K562 (cell line): ENCODE data around the gene EFCAB8. TPM values are rescaled to one million over a fixed set of nuclear protein-coding genes. Genes with fewer than 3 reads are reported as not detected.

Source experiments
- ATAC-seq: fragments of 200-7000 bp; cut with Tn5 transposase; 3 replicates; pipeline ENCODE4 v1.9.1; 2020; ENCODE audit warnings: moderate library complexity
- BruUV-seq: library from RNA; stranded (reverse); fragments of 400-500 nt; replicated peaks from 2 replicates; lab custom pipeline; 2021; lab: Mats Ljungman, UMichigan
- CTCF ChIA-PET: fragments of 300-600 bp; formaldehyde crosslinking; extraction: SDS; loops from one replicate; lab custom pipeline; 2021; ENCODE audit warnings: low intra/inter-chr PET ratio; lab: Yijun Ruan, JAX
- POLR2A ChIA-PET: fragments of 300-600, 350-650 bp; sonication (Branson Sonifier 250); formaldehyde crosslinking; extraction: SDS; loops from one replicate; lab custom pipeline; 2021; ENCODE audit warnings: antibody characterized with exemption, inconsistent platforms; lab: Yijun Ruan, JAX
- DNase-seq, 4 experiments: peaks; one replicate each; pipeline versions ENCODE4 v3.0.0 to v3.0.0-alpha.2; 2011 to 2018; ENCODE audit warnings: low spot score in 3 of 4, mixed read lengths in 3 of 4; ENCODE audit errors: extremely low read depth in 1 of 4
- FAIRE-seq: peaks from 2 replicates; lab custom pipeline; 2011; peaks lifted over from hg19 to GRCh38; lab: Jason Lieb, UNC
- H2AFZ ChIP-seq: 2 replicates; pipeline ENCODE4 v1.6.0; 2011; ENCODE audit warnings: low read depth, low read length, control low read depth, inconsistent platforms
- H3K27ac ChIP-seq: fragments of 200-600 bp; 3 replicates; pipeline ENCODE4 v1.8.0; 2011; ENCODE audit warnings: low read depth, mild to moderate bottlenecking, control low read depth, inconsistent platforms, low read length, moderate library complexity, mixed read lengths; ENCODE audit errors: extremely low read depth
- H3K27me3 ChIP-seq, 2 experiments: fragments of 300-600 bp in 1 of 2; 2 replicates in 1 of 2; 3 replicates in 1 of 2; pipeline versions ENCODE4 v1.6.0 to v1.8.0; 2011; ENCODE audit warnings: inconsistent platforms in 2 of 2, low read length in 2 of 2, mild to moderate bottlenecking in 1 of 2, mixed read lengths in 1 of 2, moderate library complexity in 1 of 2; ENCODE audit not compliant: control insufficient read depth in 2 of 2, insufficient read depth in 2 of 2
- H3K36me3 ChIP-seq: fragments of 300-600 bp; 3 replicates; pipeline ENCODE4 v1.8.0; 2011; ENCODE audit warnings: mild to moderate bottlenecking, low read length, inconsistent platforms; ENCODE audit not compliant: control insufficient read depth, insufficient read depth
- H3K4me1 ChIP-seq, 2 experiments: fragments of 200-600 bp in 1 of 2; replicated peaks in 1 of 2; 2 replicates in 1 of 2; 3 replicates in 1 of 2; pipeline versions ENCODE4 v1.5.1 to v1.8.0; 2011; ENCODE audit warnings: inconsistent platforms in 2 of 2, low read length in 2 of 2, mild to moderate bottlenecking in 1 of 2, mixed read lengths in 1 of 2, moderate library complexity in 1 of 2; ENCODE audit not compliant: control insufficient read depth in 2 of 2, insufficient read depth in 2 of 2
- H3K4me2 ChIP-seq: 2 replicates; pipeline ENCODE4 v1.6.1; 2011; ENCODE audit warnings: low read length, control low read depth, inconsistent platforms, mixed read lengths; ENCODE audit not compliant: insufficient read depth
- H3K4me3 ChIP-seq: fragments of 200-600 bp; sonication (generic), shearing (Covaris generic); 2 replicates; pipeline ENCODE4 v1.5.1; 2016; ENCODE audit warnings: control low read depth, inconsistent platforms
- H3K79me2 ChIP-seq: fragments of 200-600 bp; 3 replicates; pipeline ENCODE4 v1.8.0; 2011; ENCODE audit warnings: low read length, inconsistent platforms; ENCODE audit not compliant: control insufficient read depth, insufficient read depth
- H3K9ac ChIP-seq, 2 experiments: 2 replicates each; pipeline versions ENCODE4 v1.6.0 to v1.6.1; 2011; ENCODE audit warnings: low read depth in 2 of 2, low read length in 2 of 2, control low read depth in 1 of 2, inconsistent platforms in 1 of 2, mild to moderate bottlenecking in 1 of 2, mixed read lengths in 1 of 2; ENCODE audit not compliant: insufficient read depth in 1 of 2
- H3K9me1 ChIP-seq: one replicate; pipeline ENCODE4 v1.6.0; 2011; ENCODE audit warnings: inconsistent platforms, mild to moderate bottlenecking, low read length, moderate library complexity; ENCODE audit not compliant: control insufficient read depth, insufficient read depth
- H3K9me3 ChIP-seq: replicated peaks from 2 replicates; pipeline ENCODE4 v1.5.1; 2011; ENCODE audit warnings: low read depth, low read length, inconsistent platforms; ENCODE audit not compliant: control insufficient read depth, insufficient read depth
- H4K20me1 ChIP-seq: replicated peaks from 2 replicates; pipeline ENCODE4 v1.6.1; 2011; ENCODE audit warnings: low read length, inconsistent platforms, mixed read lengths; ENCODE audit not compliant: control insufficient read depth, insufficient read depth
- BCOR ChIP-seq: fragments of 450-650 bp; IDR thresholded peaks from 2 replicates; pipeline ENCODE4 v1.6.1; 2016
- CLOCK ChIP-seq: fragments of 250-450 bp; sonication (Bioruptor Pico); IDR thresholded peaks from 2 replicates; pipeline ENCODE4 v1.4.0; 2020; ENCODE audit warnings: mild to moderate bottlenecking, moderate library complexity, borderline replicate concordance
- EHMT2 ChIP-seq: fragments of 450-650 bp; IDR thresholded peaks from 2 replicates; pipeline ENCODE4 v1.6.1; 2018; ENCODE audit warnings: antibody characterized with exemption
- KLF13 ChIP-seq: fragments of 450-650 bp; IDR thresholded peaks from 2 replicates; pipeline ENCODE4 v1.6.1; 2016; ENCODE audit warnings: missing genetic modification characterization, low read depth, mild to moderate bottlenecking, missing compliant biosample characterization, moderate library complexity, borderline replicate concordance
- NR1H2 ChIP-seq: sonication (generic); formaldehyde crosslinking; IDR thresholded peaks from 2 replicates; pipeline ENCODE4 v1.4.0; 2020; ENCODE audit warnings: mild to moderate bottlenecking, missing genetic modification reagents
- PTTG1 ChIP-seq: fragments of 450-650 bp; IDR thresholded peaks from 2 replicates; pipeline ENCODE4 v1.6.1; 2016; ENCODE audit warnings: low read depth, mild to moderate bottlenecking, missing genetic modification characterization, missing compliant biosample characterization
- RBM25 ChIP-seq: fragments of 200-400 bp; formaldehyde crosslinking; IDR thresholded peaks from 2 replicates; pipeline ENCODE4 v1.6.1; 2018; ENCODE audit warnings: low read length, low read depth, moderate library complexity; ENCODE audit not compliant: severe bottlenecking
- TCF3 ChIP-seq: sonication (generic); formaldehyde crosslinking; IDR thresholded peaks from 2 replicates; pipeline ENCODE4 v1.4.0; 2020; ENCODE audit warnings: mild to moderate bottlenecking, missing genetic modification reagents
- ZC3H11A ChIP-seq: IDR thresholded peaks from 2 replicates; pipeline ENCODE4 v1.6.1; 2012; ENCODE audit warnings: low read depth, low read length, improper control_type of control experiment
- ZNF347 ChIP-seq: fragments of 450-650 bp; formaldehyde crosslinking; IDR thresholded peaks from 2 replicates; pipeline ENCODE4 v1.4.0; 2020; ENCODE audit warnings: low read depth, mild to moderate bottlenecking, moderate library complexity
- ZNF57 ChIP-seq: fragments of 450-650 bp; formaldehyde crosslinking; IDR thresholded peaks from 2 replicates; pipeline ENCODE4 v1.4.0; 2020; ENCODE audit warnings: mild to moderate bottlenecking, moderate library complexity
- WGBS: fragments of 100-300 bp; shearing (Covaris generic); methylation state at CpG from one replicate; pipeline ENCODE4 v1.1.6; 2016; ENCODE audit warnings: low coverage, mixed read lengths; ENCODE audit not compliant: insufficient coverage; ENCODE audit errors: missing lambda C conversion rate; 5-methylcytosine and 5-hydroxymethylcytosine counted together
- in situ Hi-C: fragments of 300-500 bp; cut with MboI; formaldehyde crosslinking; loops from 4 replicates; pipeline ENCODE4 v1.15.0; 2018; ENCODE audit warnings: inconsistent platforms, mixed read lengths
- intact Hi-C: fragments of 100-400 bp; cut with micrococcal nuclease; formaldehyde crosslinking; loops from 2 replicates; pipeline ENCODE4 v1.14.2; 2022
- polyA plus RNA-seq, 8 experiments: library from polyadenylated mRNA; depleted of rRNA in 4 of 8; stranded (reverse) in 5 of 8; unstranded in 3 of 8; fragments of >200 nt; fragmentation: Nextera tagmentation in 2 of 8; fragmentation: Illumina TruSeq in 1 of 8; extraction: Ambion mirVana in 2 of 8; extraction: Trizol in 1 of 8; gene quantifications; 2 replicates each; pipeline versions ENCODE4 v1.2.1 to v1.2.3, GENCODE V29; 2011 to 2014; ENCODE audit warnings: inconsistent platforms in 1 of 8, missing spikeins in 1 of 8
- total RNA-seq, 7 experiments: library from RNA; depleted of rRNA in 6 of 7; stranded (reverse); fragments of >200 nt in 6 of 7; fragmentation: Illumina TruSeq in 2 of 7; extraction: Trizol in 2 of 7; gene quantifications; 2 replicates each; pipeline versions ENCODE4 v1.2.1 to v1.2.3, GENCODE V29; 2011 to 2021; ENCODE audit warnings: low replicate concordance in 1 of 7
- TF ChIP-seq, protein P1 (sequence below), 3 experiments: fragments of 200-800 bp in 1 of 3; fragments of 250-450 bp in 1 of 3; fragments of 450-650 bp in 1 of 3; sonication (Bioruptor Pico) in 1 of 3; sonication (Bioruptor generic) in 1 of 3; formaldehyde crosslinking in 1 of 3; IDR thresholded peaks; 2 replicates each; pipeline versions ENCODE4 v1.6.1 to v1.8.0; 2016 to 2022; ENCODE audit warnings: mild to moderate bottlenecking in 2 of 3, missing genetic modification characterization in 2 of 3, missing compliant biosample characterization in 1 of 3, moderate library complexity in 1 of 3

Gene EFCAB8
- total and polyA plus RNA-seq, 9 of the 15 experiments (the other 6 are each of a cell fraction or from before 2014, with no cell fraction given) = 0.03 to 0.18 (median 0.11) TPM; not detected in 6

DNA sequence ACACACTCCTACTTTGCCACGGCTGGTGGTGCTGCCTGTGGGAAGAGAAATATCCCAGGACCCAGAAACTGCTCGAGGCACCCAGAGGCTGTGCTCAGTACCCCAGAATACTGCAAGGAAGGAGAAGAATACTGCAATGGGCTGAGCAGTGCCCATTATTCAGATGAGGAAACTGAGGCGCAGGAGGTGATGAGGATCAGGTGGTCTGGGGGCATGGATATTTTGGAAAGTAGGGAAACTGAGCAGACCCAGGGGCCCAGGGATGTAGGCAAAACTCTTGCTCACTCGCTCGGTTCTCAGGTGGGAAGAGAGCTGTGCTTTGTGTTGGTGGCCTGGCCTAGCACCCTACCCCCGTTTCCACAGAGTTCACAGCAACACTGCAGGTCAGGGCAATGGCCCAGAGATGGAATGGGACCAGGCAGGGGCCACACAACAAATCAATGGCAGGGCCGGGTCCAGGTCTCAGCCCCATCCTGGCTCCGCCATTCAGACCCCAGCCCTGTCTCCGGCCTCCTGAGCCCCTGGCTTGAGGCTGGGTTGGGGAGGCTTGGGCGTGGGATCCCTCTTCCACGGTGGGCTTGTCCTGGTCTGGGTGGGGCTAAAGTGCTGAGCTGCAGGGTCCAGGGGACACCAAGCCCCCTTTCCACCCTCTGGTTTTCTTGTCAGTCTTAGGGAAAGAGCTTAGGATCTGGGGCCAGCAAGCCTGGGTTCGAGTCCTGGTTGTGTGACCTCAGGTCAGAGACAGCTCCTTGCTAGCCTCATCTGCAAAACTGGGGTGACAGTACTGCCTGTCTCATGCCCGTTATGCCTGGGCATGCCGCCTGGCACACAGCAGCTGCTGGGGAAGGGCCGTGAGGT, 111.6 kb downstream of the EFCAB8 start:
- POLR2A ChIA-PET = interaction anchor here (1.1 kb wide), 1 partner anchor 76 kb away, joined by 3 read pairs; no protein-coding TSS in a partner anchor
- H4K20me1 ChIP-seq = no peaks in the 10 kb centered on the region; the same call in 1 of the 2 replicates
- H3K27ac ChIP-seq = no peak overlapping the region
- no peak for DNase-seq
- FAIRE-seq = no peak
- H3K79me2 ChIP-seq = no peaks in the 10 kb centered on the region
- CTCF ChIA-PET = no interaction called here
- peaks cover 22 to 64% of the 10 kb centered on the region in 2 experiments for H3K27me3 ChIP-seq
- H3K4me3 ChIP-seq = no peak overlapping the region
- peaks cover 5 to 8% of the 10 kb centered on the region in 2 experiments; a peak in 3 of 5 replicates for H3K4me1 ChIP-seq
- intact Hi-C loops = no loop called here
- no peak for ATAC-seq
- no peaks in the 10 kb centered on the region for H3K9me1 ChIP-seq
- in situ Hi-C loops = no loop called here
- WGBS = 15% methylated on average over 13 of the region's 15 CpGs
- TF ChIP-seq CLOCK (no peak), BCOR (0 out of 2 replicates have a peak, but pooled peaks have one; percentile 41), ZNF57 (CRISPR knock-in tag) (no peak), ZNF347 (CRISPR knock-in tag) (no peak), NR1H2 (CRISPR knock-in tag) (no peak), RBM25 (peak; percentile 71), EHMT2 (no peak), PTTG1 (no peak), ZC3H11A (no peak), TCF3 (no peak), KLF13 (tag) (no peak)
- TF ChIP-seq, protein P1, sequence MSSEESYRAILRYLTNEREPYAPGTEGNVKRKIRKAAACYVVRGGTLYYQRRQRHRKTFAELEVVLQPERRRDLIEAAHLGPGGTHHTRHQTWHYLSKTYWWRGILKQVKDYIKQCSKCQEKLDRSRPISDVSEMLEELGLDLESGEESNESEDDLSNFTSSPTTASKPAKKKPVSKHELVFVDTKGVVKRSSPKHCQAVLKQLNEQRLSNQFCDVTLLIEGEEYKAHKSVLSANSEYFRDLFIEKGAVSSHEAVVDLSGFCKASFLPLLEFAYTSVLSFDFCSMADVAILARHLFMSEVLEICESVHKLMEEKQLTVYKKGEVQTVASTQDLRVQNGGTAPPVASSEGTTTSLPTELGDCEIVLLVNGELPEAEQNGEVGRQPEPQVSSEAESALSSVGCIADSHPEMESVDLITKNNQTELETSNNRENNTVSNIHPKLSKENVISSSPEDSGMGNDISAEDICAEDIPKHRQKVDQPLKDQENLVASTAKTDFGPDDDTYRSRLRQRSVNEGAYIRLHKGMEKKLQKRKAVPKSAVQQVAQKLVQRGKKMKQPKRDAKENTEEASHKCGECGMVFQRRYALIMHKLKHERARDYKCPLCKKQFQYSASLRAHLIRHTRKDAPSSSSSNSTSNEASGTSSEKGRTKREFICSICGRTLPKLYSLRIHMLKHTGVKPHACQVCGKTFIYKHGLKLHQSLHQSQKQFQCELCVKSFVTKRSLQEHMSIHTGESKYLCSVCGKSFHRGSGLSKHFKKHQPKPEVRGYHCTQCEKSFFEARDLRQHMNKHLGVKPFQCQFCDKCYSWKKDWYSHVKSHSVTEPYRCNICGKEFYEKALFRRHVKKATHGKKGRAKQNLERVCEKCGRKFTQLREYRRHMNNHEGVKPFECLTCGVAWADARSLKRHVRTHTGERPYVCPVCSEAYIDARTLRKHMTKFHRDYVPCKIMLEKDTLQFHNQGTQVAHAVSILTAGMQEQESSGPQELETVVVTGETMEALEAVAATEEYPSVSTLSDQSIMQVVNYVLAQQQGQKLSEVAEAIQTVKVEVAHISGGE (CRISPR knock-in tag; IDR thresholded peaks at IDR 0.05) = no peak
- H3K4me2 ChIP-seq = no peak overlapping the region
- no peak overlapping the region; a peak in 1 of 4 replicates for H3K9ac ChIP-seq
- H2AFZ ChIP-seq = no peak overlapping the region
- no peaks in the 10 kb centered on the region for H3K36me3 ChIP-seq
- no peaks in the 10 kb centered on the region for H3K9me3 ChIP-seq
- no TSS peak for BruUV-seq
